AG20443 (cell line): ENCODE results near the gene MFF.

Experiments
- DNase-seq: peaks from one replicate; pipeline ENCODE4 v3.0.0; 2012; ENCODE audit warnings: low spot score, mixed read lengths

MFF gene, protein sequence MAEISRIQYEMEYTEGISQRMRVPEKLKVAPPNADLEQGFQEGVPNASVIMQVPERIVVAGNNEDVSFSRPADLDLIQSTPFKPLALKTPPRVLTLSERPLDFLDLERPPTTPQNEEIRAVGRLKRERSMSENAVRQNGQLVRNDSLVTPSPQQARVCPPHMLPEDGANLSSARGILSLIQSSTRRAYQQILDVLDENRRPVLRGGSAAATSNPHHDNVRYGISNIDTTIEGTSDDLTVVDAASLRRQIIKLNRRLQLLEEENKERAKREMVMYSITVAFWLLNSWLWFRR

GRCh38 chr2:227324995-227325838 lies at the start of gene MFF:
MFF (plus strand) TSS chr2:227325251; CDS start chr2:227330666, 5,415 bp downstream.
- peak; percentile 97 for DNase-seq

DNA sequence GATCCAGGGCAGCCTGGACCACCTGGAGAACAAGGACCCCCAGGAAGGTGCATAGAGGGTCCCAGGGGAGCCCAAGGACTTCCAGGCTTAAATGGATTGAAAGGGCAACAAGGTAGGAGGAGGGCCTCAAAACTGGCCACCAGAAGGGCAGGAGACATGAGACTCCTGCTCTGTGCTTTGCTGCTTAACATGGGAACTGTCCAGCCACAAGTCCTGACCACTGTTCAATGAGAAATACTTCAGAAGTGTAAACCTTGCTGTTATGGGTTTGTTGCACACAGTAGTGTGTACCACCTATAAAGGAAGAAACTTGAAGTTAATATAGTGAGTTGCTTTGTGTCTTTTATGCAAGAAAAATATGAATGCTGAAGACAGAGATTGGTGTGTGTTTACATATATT lies 44.2 kb upstream of the MFF start:
- peak; percentile 18 for DNase-seq

DNA sequence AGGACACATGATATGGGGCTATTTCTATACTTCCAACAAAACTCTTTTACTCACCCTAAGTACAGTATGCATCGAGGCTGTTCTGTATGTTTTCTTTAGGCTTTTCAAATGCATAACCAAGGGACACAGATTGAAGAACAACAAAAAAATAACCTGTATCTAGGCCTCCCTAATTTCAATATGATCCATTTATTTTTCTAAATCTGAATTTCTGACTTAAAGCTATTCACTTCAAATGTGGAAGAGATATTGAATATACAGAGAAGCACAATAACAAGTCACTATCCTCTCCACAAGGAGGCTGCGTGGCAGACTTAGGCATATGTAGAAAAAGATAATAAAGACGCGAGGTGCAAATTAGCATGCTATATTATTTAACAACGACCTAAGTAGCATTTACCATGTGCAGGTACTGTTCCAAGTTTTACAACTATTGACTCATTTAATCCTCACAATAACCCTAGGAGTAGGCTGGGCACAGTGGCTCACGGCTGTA lies 39.3 kb upstream of the MFF start:
- DNase-seq = no peak

DNA sequence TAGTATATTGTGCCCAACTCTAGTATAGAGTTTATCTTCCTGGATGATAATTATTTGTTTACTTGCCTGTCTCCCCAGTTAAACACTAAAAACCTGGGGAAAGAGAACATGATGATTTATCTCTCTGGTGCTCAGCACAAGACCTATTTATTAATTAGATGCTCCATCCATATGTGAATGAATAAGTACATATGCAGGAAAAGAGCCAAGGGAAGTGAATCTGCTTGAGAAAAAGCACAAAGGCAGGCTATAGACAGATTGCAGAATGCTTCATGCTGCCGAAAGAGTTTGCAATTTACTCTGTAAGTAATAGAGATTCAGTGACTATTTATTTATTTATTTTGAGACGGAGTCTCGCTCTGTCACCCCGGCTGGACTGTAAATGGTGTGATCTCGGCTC lies 37.3 kb upstream of the MFF start:
- no peak for DNase-seq

- no peak for DNase-seq
These were observed 32.7 kb upstream of the MFF start for GRCh38 chr2:227292314-227292713.

DNA sequence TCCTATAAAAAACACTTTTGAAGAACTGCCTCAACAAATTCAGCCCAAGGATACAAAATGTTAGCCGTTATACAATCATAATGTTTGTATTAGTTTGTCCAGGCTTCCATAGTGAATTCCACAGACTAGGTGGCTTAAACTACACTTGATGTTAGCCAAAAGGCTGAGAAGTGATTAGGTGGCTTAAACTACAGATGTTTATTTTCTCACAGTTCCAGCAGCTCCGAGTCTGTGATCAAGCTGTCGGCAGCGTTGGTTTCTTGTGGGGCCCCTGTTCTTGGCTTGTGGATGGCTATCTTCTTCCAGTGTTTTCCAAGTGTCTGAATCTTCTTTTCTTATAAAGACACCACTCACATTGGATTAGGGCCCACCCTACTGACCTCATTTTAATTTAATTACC lies 31.5 kb upstream of the MFF start:
- DNase-seq = no peak

- no peak for DNase-seq
These were observed 29.2 kb upstream of the MFF start for GRCh38 chr2:227295806-227296205.

DNA sequence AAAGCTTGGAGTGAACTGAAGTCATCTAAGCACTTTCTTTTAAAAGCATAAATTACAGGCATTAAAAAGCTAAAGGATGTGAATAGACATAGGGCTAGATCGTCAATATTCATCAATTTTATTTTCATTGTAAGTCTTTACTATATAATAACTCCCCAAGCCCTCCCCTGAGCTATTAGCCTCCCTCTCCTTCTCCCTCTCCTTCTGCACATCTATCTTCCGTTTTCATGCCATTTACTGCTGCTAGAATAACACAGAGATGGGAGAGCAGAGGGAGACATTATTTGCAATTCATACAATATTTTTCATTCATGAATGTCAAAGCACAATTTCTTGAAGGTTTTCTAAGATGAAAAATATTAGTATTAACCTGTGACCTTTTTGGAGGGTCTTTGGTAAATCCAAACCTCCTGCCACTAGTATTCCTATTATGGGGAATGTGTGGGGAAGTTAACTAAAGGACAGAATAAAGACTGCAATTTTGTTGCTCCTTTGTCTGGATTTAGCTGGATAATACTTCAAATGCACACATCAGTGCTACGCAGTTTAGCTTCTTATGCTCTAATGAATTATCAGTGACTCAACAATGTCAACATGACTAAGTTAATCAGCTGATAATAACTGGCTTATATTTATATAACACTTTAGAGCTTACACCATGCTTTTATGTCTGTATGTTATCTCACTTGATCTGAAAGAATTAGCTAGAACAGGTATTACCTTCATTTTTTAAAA lies 28.2 kb upstream of the MFF start:
- DNase-seq = no peak

DNA sequence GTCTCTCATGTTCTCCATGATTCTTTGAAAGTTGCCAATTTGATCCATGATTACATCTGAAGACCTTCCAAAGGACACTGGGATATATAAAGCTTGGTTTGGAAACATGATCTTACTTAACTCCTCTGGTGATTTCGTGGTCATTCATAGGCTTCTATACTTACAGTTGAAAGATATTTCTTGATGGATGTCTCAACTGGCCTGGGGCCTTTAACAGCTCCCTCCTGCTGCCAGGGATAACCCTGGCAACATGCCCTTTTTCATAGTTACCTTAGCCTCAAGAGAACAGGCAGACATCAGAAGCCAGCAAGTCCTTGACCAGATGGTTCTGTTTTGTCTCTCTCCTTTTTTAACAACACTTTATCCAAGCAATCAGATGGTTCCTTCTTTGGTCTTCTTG lies 23.5 kb upstream of the MFF start:
- DNase-seq = no peak

GRCh38 chr2:227308784-227309183 lies 16.3 kb upstream of the MFF start:
- no peak for DNase-seq

GRCh38 chr2:227310756-227311110 lies 14.3 kb upstream of the MFF start:
- DNase-seq = no peak

DNA sequence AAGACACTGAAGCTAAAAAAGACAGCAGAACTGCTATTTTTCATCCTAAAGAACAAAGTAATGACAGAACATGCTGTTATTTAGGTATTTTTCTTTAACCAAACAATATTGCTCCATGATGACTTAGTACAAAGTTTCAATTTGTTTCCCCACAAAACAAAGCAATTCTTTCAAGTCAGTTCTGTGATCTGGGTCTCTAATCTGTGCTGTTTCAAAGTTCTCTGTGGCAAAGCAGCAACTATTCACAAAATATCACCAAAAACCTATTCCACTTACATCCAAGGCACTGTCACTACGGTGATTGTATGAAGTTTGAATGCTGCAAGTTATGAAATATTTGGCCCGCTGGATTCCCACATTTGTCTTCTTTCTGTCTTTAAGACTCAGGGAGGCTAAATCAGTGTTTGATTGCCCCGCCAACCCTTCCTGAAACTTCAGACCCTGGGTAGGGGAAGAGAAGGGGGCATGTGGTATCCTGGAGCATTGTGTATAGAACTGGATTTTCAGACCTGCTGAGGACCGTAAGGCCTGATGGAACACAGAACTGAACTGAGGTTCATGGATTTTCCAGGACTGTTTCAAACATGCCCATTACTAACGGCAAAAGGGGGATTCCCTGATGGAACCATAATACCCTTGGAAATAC lies 13.1 kb upstream of the MFF start:
- DNase-seq = no peak

GRCh38 chr2:227312579-227312978 lies 12.5 kb upstream of the MFF start:
- no peak for DNase-seq

DNA sequence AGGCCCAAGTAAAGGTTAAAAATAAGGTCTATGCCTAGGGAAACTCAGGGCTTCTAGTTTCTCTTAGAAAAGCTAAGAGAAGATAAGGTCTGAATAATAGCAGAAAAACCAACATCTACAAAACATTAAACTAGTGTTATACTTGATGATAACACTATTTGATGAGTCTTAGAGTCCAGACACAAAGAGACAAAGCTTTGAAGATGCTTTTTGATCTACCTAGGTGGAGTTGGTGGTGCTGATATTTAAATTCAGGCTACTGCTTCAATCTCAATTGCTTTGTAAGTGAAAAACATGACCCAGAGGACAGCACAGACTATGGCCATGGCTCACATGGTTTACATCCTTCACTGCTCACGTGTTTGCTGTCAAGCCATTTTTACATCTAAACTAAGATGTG lies 11.7 kb upstream of the MFF start:
- DNase-seq = no peak

DNA sequence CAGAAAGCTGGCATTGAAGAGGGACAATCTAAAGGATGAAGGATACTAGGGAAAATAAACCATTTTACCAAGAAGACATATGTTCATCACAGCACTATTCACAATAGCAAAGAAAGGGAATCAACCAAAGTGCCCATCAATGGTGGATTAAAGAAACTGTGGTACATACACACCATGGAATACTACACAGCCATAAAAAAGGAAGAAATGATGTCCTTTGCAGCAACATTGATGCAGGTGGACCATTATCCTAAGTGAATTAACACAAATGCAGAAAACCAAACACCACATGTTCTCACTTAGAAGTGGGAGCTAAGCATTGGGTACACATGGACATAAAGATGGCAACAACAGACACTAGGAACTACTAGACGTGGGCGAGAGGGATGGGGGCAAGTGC lies 7.2 kb upstream of the MFF start:
- DNase-seq = no peak

DNA sequence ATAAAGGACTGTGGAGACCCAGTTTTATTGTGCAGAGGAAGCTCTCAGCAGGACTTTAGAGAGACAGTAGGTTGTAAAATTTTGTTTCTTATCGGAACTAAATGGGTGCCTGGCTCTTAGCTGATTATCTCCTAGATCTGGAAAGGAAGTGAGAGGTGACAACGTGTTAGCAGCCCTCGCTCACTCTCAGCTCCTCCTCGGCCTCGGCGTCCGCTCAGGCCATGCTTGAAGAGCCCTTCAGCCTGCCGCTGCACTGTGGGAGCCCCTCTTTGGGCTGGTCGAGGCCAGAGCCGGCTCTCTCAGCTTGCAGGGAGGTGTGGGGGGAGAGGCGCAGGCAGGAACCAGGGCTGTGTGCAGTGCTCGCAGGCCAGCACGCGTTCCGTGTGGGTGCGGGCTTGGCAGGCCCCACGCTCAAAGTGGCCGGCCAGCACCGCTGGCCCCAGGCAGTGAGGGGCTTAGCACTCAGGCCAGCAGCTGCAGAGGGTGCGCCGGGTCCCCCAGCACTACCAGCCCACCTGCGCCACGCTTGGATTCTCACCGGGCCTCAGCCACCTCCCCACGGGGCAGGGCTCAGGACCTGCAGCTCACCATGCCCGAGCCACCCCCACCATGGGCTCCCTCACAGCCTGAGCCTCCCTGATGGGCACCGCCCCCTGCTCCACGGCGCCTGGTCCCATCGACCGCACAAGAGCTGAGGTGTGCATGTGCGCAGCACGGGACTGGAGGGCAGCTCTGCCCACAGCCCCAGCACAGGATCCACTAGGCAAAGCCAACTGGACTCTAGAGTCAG lies 4.6 kb upstream of the MFF start:
- DNase-seq = no peak

DNA sequence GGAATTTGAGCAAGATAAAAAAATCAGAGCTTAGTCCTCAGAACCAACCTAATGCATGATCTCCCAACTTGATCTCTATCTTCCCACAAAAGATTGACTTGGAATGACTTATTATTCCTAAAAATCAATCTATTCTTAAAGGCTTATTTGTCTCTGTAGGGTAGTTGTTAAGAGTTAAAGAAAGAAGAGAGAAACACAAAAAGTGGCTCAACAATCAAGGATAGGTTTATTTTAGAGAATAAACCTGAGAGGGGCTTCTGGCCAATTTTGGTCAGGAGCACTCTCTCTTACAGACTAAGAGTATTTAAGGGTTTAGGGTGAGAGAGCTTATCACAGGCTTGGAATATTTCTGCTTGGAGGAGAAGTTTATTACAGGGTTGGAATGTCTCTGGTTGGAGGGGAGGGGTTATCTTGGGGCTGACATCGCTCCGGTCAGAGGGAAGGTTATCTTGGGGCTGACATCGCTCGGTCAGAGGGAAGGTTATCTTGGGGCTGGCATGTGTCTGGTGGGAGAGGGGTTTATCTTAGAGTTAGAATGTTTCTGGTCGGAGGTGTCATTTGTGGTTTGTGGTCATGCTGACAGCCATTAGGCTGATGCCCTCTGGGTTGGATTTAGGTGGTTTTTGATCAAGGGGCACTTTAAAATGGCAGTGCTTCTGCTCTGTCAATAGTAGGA lies 2.4 kb upstream of the MFF start:
- DNase-seq = no peak

- no peak for DNase-seq
These were observed 1.2 kb upstream of the MFF start for GRCh38 chr2:227323818-227324217.

DNA sequence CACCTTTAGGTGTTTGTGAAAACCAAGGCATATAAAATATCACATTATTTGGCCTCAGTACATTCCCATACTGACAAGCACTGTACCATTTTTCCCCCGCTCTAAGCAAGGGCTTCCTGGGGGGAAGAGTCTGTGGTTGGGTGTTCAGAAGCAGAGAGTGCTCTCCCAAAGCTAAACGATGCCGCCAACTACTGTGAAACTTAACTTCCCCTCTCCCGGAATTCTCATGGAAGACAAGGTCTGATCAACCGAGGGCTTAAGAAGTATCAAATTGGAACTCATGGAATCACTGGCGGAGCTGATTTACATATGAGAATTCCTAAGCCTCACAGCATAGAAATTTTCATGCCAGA lies 433 bp upstream of the MFF start:
- DNase-seq = peak; percentile 40

- DNase-seq = peak; percentile 68
These were observed 766 bp downstream of the MFF start for GRCh38 chr2:227325839-227326195.

- no peak for DNase-seq
These were observed 1.7 kb downstream of the MFF start for GRCh38 chr2:227326783-227327182.
